A673 (cell line): ENCODE results near the gene ODAD3. TPM values are rescaled to one million over a fixed set of nuclear protein-coding genes. Genes with fewer than 3 reads are reported as not detected.
"Not testable (repeated sequence)": the region's sequence is repeated elsewhere in the genome, so short reads cannot be mapped to it uniquely, and the experiment has no call there.

Experiments used
- BruUV-seq: library from RNA; stranded (reverse); fragments of 400-500 nt; replicated peaks from 2 replicates; lab custom pipeline; 2021; lab: Mats Ljungman, UMichigan
- CTCF ChIA-PET: fragments of 300-600 bp; sonication (Branson Sonifier 250); formaldehyde crosslinking; loops from one replicate; lab custom pipeline; 2022; ENCODE audit warnings: antibody characterized with exemption; lab: Charles Lee
- POLR2A ChIA-PET: fragments of 300-600 bp; sonication (Branson Sonifier 250); formaldehyde crosslinking; loops from one replicate; lab custom pipeline; 2022; ENCODE audit warnings: antibody characterized with exemption; ENCODE audit not compliant: low non-redundant PET; lab: Charles Lee
- DNase-seq: peaks from one replicate; pipeline ENCODE4 v3.0.0-alpha.2; 2015; ENCODE audit warnings: low spot score
- H3K27ac ChIP-seq: fragments of 200-600 bp; sonication (generic); 2 replicates; pipeline ENCODE4 v1.5.1; 2016; ENCODE audit warnings: mixed run types, low read depth, mild to moderate bottlenecking, mixed read lengths, antibody characterized with exemption, low read length; ENCODE audit not compliant: poor library complexity, severe bottlenecking
- H3K27me3 ChIP-seq: fragments of 200-600 bp; sonication (generic); replicated peaks from 2 replicates; pipeline ENCODE4 v1.6.1; 2017; ENCODE audit warnings: mixed run types, low read depth, mild to moderate bottlenecking, mixed read lengths, antibody characterized with exemption, low read length; ENCODE audit not compliant: insufficient read depth, poor library complexity
- H3K36me3 ChIP-seq: fragments of 200-600 bp; sonication (generic); 2 replicates; pipeline ENCODE4 v1.6.1; 2016; ENCODE audit warnings: mixed run types, mild to moderate bottlenecking, mixed read lengths, antibody characterized with exemption, low read length; ENCODE audit not compliant: insufficient read depth, poor library complexity, severe bottlenecking
- H3K4me1 ChIP-seq: fragments of 200-600 bp; sonication (generic); 2 replicates; pipeline ENCODE4 v1.6.1; 2017; ENCODE audit warnings: mixed run types, mild to moderate bottlenecking, mixed read lengths, antibody characterized with exemption, low read length; ENCODE audit not compliant: insufficient read depth, poor library complexity, severe bottlenecking
- H3K4me3 ChIP-seq: fragments of 200-600 bp; sonication (generic); 2 replicates; pipeline ENCODE4 v1.5.1; 2016; ENCODE audit warnings: low read depth, mixed run types, mild to moderate bottlenecking, mixed read lengths, low read length; ENCODE audit not compliant: poor library complexity, severe bottlenecking
- H3K9me3 ChIP-seq: fragments of 200-600 bp; sonication (generic); 2 replicates; pipeline ENCODE4 v1.6.1; 2016; ENCODE audit warnings: mixed run types, low read depth, mild to moderate bottlenecking, mixed read lengths, antibody characterized with exemption, low read length; ENCODE audit not compliant: poor library complexity, severe bottlenecking
- EZH2 ChIP-seq: fragments of 200-600 bp; sonication (generic); IDR thresholded peaks from 2 replicates; pipeline ENCODE4 v1.6.1; 2017; ENCODE audit warnings: borderline replicate concordance, low read depth, mild to moderate bottlenecking, mixed read lengths, antibody characterized with exemption, low read length; ENCODE audit not compliant: poor library complexity, severe bottlenecking
- intact Hi-C: fragments of 100-400 bp; cut with micrococcal nuclease; formaldehyde crosslinking; loops from one replicate; pipeline ENCODE4 v1.10.0; 2022; ENCODE audit not compliant: unreplicated experiment
- total RNA-seq: library from RNA; stranded (reverse); gene quantifications from 2 replicates; pipeline ENCODE4 v1.2.3, GENCODE V29; 2021
- TF ChIP-seq, protein P1 (sequence below): fragments of 300-800, 200-600 bp; sonication (generic); conservative IDR thresholded peaks from 2 replicates; pipeline ENCODE4 v1.5.1; 2017; ENCODE audit warnings: low read depth, mild to moderate bottlenecking, antibody characterized with exemption, low read length, moderate library complexity, mixed read lengths

ODAD3 gene
- total RNA-seq, 1 experiment from 2014 or later = 0.39 TPM

DNA sequence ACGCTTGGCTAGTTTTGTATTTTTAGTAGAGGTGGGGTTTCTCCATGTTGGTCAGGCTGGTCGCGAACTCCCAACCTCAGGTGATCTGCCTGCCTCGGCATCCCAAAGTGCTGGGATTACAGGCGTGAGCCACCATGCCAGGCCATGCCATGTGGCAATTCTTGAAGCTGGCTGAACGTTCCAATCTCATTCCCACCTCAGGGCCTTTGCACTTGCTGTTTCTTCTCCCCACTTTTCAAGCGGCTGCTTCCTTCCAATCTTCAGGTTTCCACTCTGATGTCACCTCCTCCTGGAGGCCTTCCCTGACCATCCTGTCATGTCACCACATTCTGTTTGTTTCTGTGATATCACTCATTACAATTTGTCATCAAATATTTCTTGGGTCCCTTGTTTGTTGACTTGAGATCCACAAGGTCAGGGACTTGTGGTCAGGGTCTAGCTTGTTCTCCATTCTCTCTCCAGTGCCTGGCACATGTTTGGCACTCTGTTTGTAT, 55.0 kb downstream of the ODAD3 start:
- Histone ChIP-seq H3K4me3 (no peak overlapping the region), H3K27me3 (no peaks in the 10 kb centered on the region), H3K36me3 (no peaks in the 10 kb centered on the region), H3K4me1 (peaks cover 33% of the 10 kb centered on the region), H3K27ac (no peak overlapping the region), H3K9me3 (no peaks in the 10 kb centered on the region)
- TF ChIP-seq EZH2 = no peak
- TF ChIP-seq, protein P1, sequence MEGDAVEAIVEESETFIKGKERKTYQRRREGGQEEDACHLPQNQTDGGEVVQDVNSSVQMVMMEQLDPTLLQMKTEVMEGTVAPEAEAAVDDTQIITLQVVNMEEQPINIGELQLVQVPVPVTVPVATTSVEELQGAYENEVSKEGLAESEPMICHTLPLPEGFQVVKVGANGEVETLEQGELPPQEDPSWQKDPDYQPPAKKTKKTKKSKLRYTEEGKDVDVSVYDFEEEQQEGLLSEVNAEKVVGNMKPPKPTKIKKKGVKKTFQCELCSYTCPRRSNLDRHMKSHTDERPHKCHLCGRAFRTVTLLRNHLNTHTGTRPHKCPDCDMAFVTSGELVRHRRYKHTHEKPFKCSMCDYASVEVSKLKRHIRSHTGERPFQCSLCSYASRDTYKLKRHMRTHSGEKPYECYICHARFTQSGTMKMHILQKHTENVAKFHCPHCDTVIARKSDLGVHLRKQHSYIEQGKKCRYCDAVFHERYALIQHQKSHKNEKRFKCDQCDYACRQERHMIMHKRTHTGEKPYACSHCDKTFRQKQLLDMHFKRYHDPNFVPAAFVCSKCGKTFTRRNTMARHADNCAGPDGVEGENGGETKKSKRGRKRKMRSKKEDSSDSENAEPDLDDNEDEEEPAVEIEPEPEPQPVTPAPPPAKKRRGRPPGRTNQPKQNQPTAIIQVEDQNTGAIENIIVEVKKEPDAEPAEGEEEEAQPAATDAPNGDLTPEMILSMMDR = no peak
- DNase-seq = no peak
- ChIA-PET POLR2A (no interaction called here), CTCF (interaction anchor here (0.7 kb wide), 1 partner anchor 433 kb away, joined by 6 read pairs; no protein-coding TSS in a partner anchor)
- intact Hi-C loops = loop anchor here (5.0 kb wide), 2 partner anchors 57 to 88 kb away; partner anchors contain the start of genes ODAD3 and PRKCSH
- BruUV-seq = TSS peak; percentile 54

DNA sequence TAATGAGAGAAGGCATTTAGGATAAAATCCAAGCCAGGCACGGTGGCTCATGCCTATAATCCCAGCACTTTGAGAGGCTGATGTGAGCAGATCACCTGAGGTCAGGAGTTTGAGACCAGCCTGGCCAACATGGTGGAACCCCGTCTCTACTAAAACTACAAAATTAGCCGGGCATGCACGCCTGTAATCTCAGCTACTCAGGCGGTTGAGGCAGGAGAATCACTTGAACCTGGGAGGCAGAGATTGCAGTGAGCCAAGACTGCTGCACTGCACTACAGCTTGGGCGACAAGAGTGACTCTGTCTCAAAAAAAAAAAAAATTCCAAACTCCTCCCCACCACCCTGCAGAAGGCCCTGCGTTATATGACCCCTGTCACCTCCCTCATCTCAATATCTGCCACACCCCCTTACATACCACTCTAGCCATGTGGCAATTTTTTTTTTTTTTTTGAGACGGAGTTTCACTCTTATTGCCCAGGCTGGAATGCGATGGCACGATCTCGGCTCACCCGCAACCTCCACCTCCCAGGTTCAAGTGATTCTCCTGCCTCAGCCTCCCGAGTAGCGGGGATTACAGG, 55.6 kb downstream of the ODAD3 start:
- CTCF ChIA-PET = interaction anchor here (0.7 kb wide), 1 partner anchor 432 kb away, joined by 6 read pairs; no protein-coding TSS in a partner anchor
- DNase-seq, H3K27ac ChIP-seq, H3K27me3 ChIP-seq, H3K36me3 ChIP-seq, H3K9me3 ChIP-seq, BruUV-seq, H3K4me3 ChIP-seq, POLR2A ChIA-PET, intact Hi-C loops: not testable (repeated sequence)
- peaks cover 32% of the 10 kb centered on the region for H3K4me1 ChIP-seq

DNA sequence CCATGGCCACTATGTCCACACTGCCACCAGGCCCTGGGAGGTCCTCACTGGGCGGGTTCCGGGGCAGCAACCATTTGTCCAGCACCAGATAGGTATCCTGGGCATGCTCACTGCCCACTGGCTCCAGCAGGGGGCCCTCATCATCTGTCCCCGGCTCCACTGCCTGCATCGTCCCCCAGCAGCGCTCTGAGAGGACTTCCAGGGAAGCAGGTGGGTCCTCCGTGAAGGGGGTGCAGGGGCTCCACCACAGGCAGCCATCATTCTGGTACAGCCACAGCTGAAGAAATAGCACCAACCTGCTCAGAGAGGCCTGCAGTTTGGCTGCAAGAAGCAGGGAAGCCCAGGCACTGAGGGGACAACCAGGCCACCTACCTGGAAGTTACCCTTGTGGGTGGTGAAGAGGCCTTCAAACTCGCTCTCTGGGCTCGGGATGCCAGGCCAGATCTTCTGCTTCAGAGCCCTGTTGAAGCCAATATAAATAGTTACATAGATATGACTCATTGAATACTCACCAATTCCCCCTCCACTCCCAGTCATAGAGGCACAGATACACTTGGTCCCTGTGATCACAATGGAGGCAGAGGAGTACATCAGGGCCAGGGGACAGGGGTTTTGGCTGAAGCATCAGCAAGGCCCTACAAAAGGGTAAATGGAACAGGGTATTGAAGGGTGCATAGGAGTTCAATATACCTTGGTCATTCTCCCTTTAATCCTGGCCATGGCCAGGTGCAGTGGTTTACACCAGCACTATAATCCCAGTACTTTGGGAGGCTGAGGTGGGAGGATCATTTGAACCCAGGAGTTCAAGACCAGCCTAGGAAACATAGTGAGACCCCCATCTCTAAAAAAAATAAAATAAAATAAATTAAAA, 56.4 kb downstream of the ODAD3 start:
- ChIA-PET POLR2A (no interaction called here), CTCF (no interaction called here)
- Histone ChIP-seq H3K36me3 (no peaks in the 10 kb centered on the region), H3K27ac (no peak overlapping the region), H3K9me3 (no peaks in the 10 kb centered on the region), H3K4me1 (peaks cover 30% of the 10 kb centered on the region), H3K4me3 (no peak overlapping the region), H3K27me3 (no peaks in the 10 kb centered on the region)
- no peak for TF ChIP-seq EZH2
- TF ChIP-seq, protein P1 = peak; percentile 79
- intact Hi-C loops = loop anchor here (1.0 kb wide), 1 partner anchor 104 kb away; no protein-coding TSS in a partner anchor
- DNase-seq = peak; percentile 64
- BruUV-seq = no TSS peak
